HepG2 (cell line): ENCODE measurements around the gene SPAAR.
"Not testable (repeated sequence)": the region's sequence is repeated elsewhere in the genome, so short reads cannot be mapped to it uniquely, and the experiment has no call there.

Experiments
- BHLHE40 ChIP-seq: IDR thresholded peaks from 2 replicates; pipeline ENCODE4 v1.6.1; 2011; ENCODE audit warnings: low read length, improper control_type of control experiment
- EHMT2 ChIP-seq: fragments of 200-600 bp; sonication (generic); IDR thresholded peaks from 2 replicates; pipeline ENCODE4 v1.7.0; 2017; ENCODE audit warnings: antibody characterized with exemption, low read depth, low read length, borderline replicate concordance
- FOXC1 ChIP-seq: sonication (generic); formaldehyde crosslinking; IDR thresholded peaks from 2 replicates; pipeline ENCODE4 v1.8.0; 2022; ENCODE audit warnings: mild to moderate bottlenecking, missing genetic modification reagents, borderline replicate concordance
- HHEX ChIP-seq: IDR thresholded peaks from 2 replicates; pipeline ENCODE4 v1.6.1; 2016; ENCODE audit warnings: control low read depth
- HNRNPUL1 ChIP-seq: fragments of 200-400 bp; formaldehyde crosslinking; IDR thresholded peaks from 2 replicates; pipeline ENCODE4 v1.6.1; 2017; ENCODE audit warnings: low read depth, mild to moderate bottlenecking, low read length, moderate library complexity
- NR2F6 ChIP-seq, 2 experiments: IDR thresholded peaks; 2 replicates each; pipeline ENCODE4 v1.6.1; 2016; ENCODE audit warnings: antibody characterized with exemption in 1 of 2, mild to moderate bottlenecking in 1 of 2
- SETDB1 ChIP-seq: sonication (generic); formaldehyde crosslinking; IDR thresholded peaks from 2 replicates; pipeline ENCODE4 v1.5.1; 2020; ENCODE audit warnings: missing genetic modification reagents, mild to moderate bottlenecking, borderline replicate concordance
- ZNF749 ChIP-seq: sonication (generic); formaldehyde crosslinking; IDR thresholded peaks from 2 replicates; pipeline ENCODE4 v1.8.0; 2022; ENCODE audit warnings: mild to moderate bottlenecking, missing genetic modification reagents, moderate library complexity, borderline replicate concordance
- TF ChIP-seq, protein P1 (sequence below): sonication (generic); formaldehyde crosslinking; IDR thresholded peaks from 2 replicates; pipeline ENCODE4 v1.5.0; 2020; ENCODE audit warnings: mild to moderate bottlenecking, missing genetic modification reagents, moderate library complexity
- TF ChIP-seq, protein P2 (sequence below): sonication (generic); formaldehyde crosslinking; IDR thresholded peaks from 2 replicates; pipeline ENCODE4 v1.4.0; 2020; ENCODE audit warnings: missing genetic modification reagents
- TF ChIP-seq, protein P3 (sequence below): sonication (generic); formaldehyde crosslinking; IDR thresholded peaks from 2 replicates; pipeline ENCODE4 v1.8.1; 2023; ENCODE audit warnings: mild to moderate bottlenecking, missing genetic modification reagents
- TF ChIP-seq, protein P4 (sequence below): sonication (generic); formaldehyde crosslinking; IDR thresholded peaks from 2 replicates; pipeline ENCODE4 v1.8.1; 2023; ENCODE audit warnings: missing genetic modification reagents, inconsistent platforms, borderline replicate concordance
- TF ChIP-seq, protein P5 (sequence below): sonication (generic); formaldehyde crosslinking; IDR thresholded peaks from 2 replicates; pipeline ENCODE4 v1.8.0; 2022; ENCODE audit warnings: low read depth, missing genetic modification reagents

DNA sequence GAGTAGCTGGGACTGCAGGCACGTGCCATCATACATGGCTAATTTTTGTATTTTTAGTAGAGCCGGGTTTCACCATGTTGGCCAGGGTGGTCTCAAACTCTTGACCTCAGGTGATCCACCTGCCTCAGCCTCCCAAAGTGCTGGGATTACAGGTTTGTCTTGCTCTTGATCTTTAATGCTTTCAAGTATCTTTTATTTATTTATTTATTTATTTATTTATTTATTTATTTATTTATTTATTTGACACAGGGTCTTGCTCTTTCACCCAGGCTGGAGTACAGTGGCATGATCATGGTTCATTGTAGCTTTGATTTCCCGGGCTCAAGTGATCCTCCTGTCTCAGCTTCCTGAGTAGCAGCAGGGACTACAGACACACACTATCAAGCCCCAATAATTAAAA lies 24.4 kb upstream of the SPAAR start:
- not testable (repeated sequence) for TF ChIP-seq ZNF749; HNRNPUL1; HHEX (CRISPR knock-in tag); SETDB1 (CRISPR knock-in tag); BHLHE40; EHMT2; FOXC1 (CRISPR knock-in tag); NR2F6 (IDR thresholded peaks at IDR 0.05); NR2F6 (CRISPR knock-in tag; IDR thresholded peaks at IDR 0.05)
- TF ChIP-seq, protein P1, sequence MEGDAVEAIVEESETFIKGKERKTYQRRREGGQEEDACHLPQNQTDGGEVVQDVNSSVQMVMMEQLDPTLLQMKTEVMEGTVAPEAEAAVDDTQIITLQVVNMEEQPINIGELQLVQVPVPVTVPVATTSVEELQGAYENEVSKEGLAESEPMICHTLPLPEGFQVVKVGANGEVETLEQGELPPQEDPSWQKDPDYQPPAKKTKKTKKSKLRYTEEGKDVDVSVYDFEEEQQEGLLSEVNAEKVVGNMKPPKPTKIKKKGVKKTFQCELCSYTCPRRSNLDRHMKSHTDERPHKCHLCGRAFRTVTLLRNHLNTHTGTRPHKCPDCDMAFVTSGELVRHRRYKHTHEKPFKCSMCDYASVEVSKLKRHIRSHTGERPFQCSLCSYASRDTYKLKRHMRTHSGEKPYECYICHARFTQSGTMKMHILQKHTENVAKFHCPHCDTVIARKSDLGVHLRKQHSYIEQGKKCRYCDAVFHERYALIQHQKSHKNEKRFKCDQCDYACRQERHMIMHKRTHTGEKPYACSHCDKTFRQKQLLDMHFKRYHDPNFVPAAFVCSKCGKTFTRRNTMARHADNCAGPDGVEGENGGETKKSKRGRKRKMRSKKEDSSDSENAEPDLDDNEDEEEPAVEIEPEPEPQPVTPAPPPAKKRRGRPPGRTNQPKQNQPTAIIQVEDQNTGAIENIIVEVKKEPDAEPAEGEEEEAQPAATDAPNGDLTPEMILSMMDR (CRISPR knock-in tag) = not testable (repeated sequence)
- TF ChIP-seq, protein P2, sequence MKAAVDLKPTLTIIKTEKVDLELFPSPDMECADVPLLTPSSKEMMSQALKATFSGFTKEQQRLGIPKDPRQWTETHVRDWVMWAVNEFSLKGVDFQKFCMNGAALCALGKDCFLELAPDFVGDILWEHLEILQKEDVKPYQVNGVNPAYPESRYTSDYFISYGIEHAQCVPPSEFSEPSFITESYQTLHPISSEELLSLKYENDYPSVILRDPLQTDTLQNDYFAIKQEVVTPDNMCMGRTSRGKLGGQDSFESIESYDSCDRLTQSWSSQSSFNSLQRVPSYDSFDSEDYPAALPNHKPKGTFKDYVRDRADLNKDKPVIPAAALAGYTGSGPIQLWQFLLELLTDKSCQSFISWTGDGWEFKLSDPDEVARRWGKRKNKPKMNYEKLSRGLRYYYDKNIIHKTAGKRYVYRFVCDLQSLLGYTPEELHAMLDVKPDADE (CRISPR knock-in tag) = not testable (repeated sequence)
- TF ChIP-seq, protein P3, sequence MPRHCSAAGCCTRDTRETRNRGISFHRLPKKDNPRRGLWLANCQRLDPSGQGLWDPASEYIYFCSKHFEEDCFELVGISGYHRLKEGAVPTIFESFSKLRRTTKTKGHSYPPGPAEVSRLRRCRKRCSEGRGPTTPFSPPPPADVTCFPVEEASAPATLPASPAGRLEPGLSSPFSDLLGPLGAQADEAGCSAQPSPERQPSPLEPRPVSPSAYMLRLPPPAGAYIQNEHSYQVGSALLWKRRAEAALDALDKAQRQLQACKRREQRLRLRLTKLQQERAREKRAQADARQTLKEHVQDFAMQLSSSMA (CRISPR knock-in tag) = not testable (repeated sequence)
- TF ChIP-seq, protein P4, sequence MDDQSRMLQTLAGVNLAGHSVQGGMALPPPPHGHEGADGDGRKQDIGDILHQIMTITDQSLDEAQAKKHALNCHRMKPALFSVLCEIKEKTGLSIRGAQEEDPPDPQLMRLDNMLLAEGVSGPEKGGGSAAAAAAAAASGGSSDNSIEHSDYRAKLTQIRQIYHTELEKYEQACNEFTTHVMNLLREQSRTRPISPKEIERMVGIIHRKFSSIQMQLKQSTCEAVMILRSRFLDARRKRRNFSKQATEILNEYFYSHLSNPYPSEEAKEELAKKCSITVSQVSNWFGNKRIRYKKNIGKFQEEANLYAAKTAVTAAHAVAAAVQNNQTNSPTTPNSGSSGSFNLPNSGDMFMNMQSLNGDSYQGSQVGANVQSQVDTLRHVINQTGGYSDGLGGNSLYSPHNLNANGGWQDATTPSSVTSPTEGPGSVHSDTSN = not testable (repeated sequence)
- TF ChIP-seq, protein P5, sequence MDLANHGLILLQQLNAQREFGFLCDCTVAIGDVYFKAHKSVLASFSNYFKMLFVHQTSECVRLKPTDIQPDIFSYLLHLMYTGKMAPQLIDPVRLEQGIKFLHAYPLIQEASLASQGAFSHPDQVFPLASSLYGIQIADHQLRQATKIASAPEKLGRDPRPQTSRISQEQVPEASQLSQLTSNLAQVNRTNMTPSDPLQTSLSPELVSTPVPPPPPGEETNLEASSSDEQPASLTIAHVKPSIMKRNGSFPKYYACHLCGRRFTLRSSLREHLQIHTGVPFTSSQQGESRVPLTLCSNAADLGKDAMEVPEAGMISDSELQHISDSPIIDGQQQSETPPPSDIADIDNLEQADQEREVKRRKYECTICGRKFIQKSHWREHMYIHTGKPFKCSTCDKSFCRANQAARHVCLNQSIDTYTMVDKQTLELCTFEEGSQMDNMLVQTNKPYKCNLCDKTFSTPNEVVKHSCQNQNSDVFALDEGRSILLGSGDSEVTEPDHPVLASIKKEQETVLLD = not testable (repeated sequence)
